ENCODE results near the gene RNF175. TPM values are rescaled to one million over a fixed set of nuclear protein-coding genes. Genes with fewer than 3 reads are reported as not detected.

RNF175 gene
- total and polyA plus RNA-seq, 4 donors, result 7.8 to 41.7 (median 32.9) TPM

GRCh38 chr4:153705743-153706468 lies 53.9 kb downstream of the RNF175 start:
- no peak overlapping the region for H3K4me3 ChIP-seq (ENCODE audit: low read depth, low read length)
- H3K9me3 ChIP-seq (ENCODE audit: control insufficient read depth, insufficient read depth, low read length), result no peaks in the 10 kb centered on the region
- H3K4me1 ChIP-seq (ENCODE audit: control insufficient read depth, insufficient read depth, low read length), result no peaks in the 10 kb centered on the region
- WGBS (ENCODE audit: insufficient coverage), result 100% methylated on average over 1 of the region's 2 CpGs
- no peaks in the 10 kb centered on the region for H3K27me3 ChIP-seq (ENCODE audit: control insufficient read depth, insufficient read depth, low read length)
- DNase-seq (ENCODE audit: low read depth in 4 of 6, low spot score in 6 of 6), result no peak
- H3K36me3 ChIP-seq (ENCODE audit: control insufficient read depth, insufficient read depth, low read length), result no peaks in the 10 kb centered on the region
- H3K27ac ChIP-seq (ENCODE audit: low read depth, low read length), result no peak overlapping the region

GRCh38 chr4:153704522-153704921 lies 55.3 kb downstream of the RNF175 start:
- 91% methylated on average over 6 of the region's 7 CpGs for WGBS (ENCODE audit: insufficient coverage)
- H3K4me3 ChIP-seq (ENCODE audit: low read depth, low read length), result no peak overlapping the region
- H3K4me1 ChIP-seq (ENCODE audit: control insufficient read depth, insufficient read depth, low read length), result no peaks in the 10 kb centered on the region
- H3K27me3 ChIP-seq (ENCODE audit: control insufficient read depth, insufficient read depth, low read length), result no peaks in the 10 kb centered on the region
- no peaks in the 10 kb centered on the region for H3K9me3 ChIP-seq (ENCODE audit: control insufficient read depth, insufficient read depth, low read length)
- no peak for DNase-seq (ENCODE audit: low read depth in 4 of 6, low spot score in 6 of 6)
- H3K36me3 ChIP-seq (ENCODE audit: control insufficient read depth, insufficient read depth, low read length), result no peaks in the 10 kb centered on the region
- H3K27ac ChIP-seq (ENCODE audit: low read depth, low read length), result no peak overlapping the region

GRCh38 chr4:153684971-153685371 lies 74.9 kb downstream of the RNF175 start:
- WGBS (ENCODE audit: insufficient coverage), result 3% methylated on average over 4 of the region's 9 CpGs
- Histone ChIP-seq H3K4me1 (ENCODE audit: control insufficient read depth, insufficient read depth, low read length) (peaks cover 14% of the 10 kb centered on the region), H3K36me3 (ENCODE audit: control insufficient read depth, insufficient read depth, low read length) (no peaks in the 10 kb centered on the region), H3K27me3 (ENCODE audit: control insufficient read depth, insufficient read depth, low read length) (peaks cover 31% of the 10 kb centered on the region), H3K9me3 (ENCODE audit: control insufficient read depth, insufficient read depth, low read length) (peaks cover 4% of the 10 kb centered on the region), H3K27ac (ENCODE audit: low read depth, low read length) (no peak overlapping the region), H3K4me3 (ENCODE audit: low read depth, low read length) (peak overlapping the region; percentile 42)
- peak in 1 of 6 donors; percentile 2 for DNase-seq (ENCODE audit: low read depth in 4 of 6, low spot score in 6 of 6)

- DNase-seq (ENCODE audit: low read depth in 4 of 6, low spot score in 6 of 6), result peak in 2 of 6 donors; percentile 33 to 44
- Histone ChIP-seq H3K4me3 (ENCODE audit: low read depth, low read length) (peak within 1 kb of the TSS; percentile 42), H3K27me3 (ENCODE audit: control insufficient read depth, insufficient read depth, low read length) (peaks cover 31% of the 10 kb centered on the region), H3K36me3 (ENCODE audit: control insufficient read depth, insufficient read depth, low read length) (no peaks in the 10 kb centered on the region), H3K9me3 (ENCODE audit: control insufficient read depth, insufficient read depth, low read length) (peaks cover 2% of the 10 kb centered on the region), H3K4me1 (ENCODE audit: control insufficient read depth, insufficient read depth, low read length) (peaks cover 14% of the 10 kb centered on the region), H3K27ac (ENCODE audit: low read depth, low read length) (no peak within 1 kb of the TSS)
- WGBS (ENCODE audit: insufficient coverage), result under 1% methylated on average over 75 of the region's 75 CpGs
These were observed 75.4 kb downstream of the RNF175 start, which contains the start of gene TLR2 for GRCh38 chr4:153684182-153684970. Gene TLR2 (plus strand): TSS chr4:153684280. CDS start chr4:153702908, 18,628 bp downstream.

- H3K36me3 ChIP-seq (ENCODE audit: control insufficient read depth, insufficient read depth, low read length), result no peaks in the 10 kb centered on the region
- 11% methylated on average over 27 of the region's 27 CpGs for WGBS (ENCODE audit: insufficient coverage)
- peaks cover 31% of the 10 kb centered on the region for H3K27me3 ChIP-seq (ENCODE audit: control insufficient read depth, insufficient read depth, low read length)
- H3K9me3 ChIP-seq (ENCODE audit: control insufficient read depth, insufficient read depth, low read length), result peaks cover 2% of the 10 kb centered on the region
- H3K27ac ChIP-seq (ENCODE audit: low read depth, low read length), result no peak overlapping the region
- H3K4me1 ChIP-seq (ENCODE audit: control insufficient read depth, insufficient read depth, low read length), result peaks cover 14% of the 10 kb centered on the region
- H3K4me3 ChIP-seq (ENCODE audit: low read depth, low read length), result peak overlapping the region; percentile 42
- no peak for DNase-seq (ENCODE audit: low read depth in 4 of 6, low spot score in 6 of 6)
These were observed 76.1 kb downstream of the RNF175 start for GRCh38 chr4:153683763-153684181.

GRCh38 chr4:153679486-153679885 lies 80.3 kb downstream of the RNF175 start:
- H3K4me1 ChIP-seq (ENCODE audit: control insufficient read depth, insufficient read depth, low read length), result peaks cover 8% of the 10 kb centered on the region
- H3K9me3 ChIP-seq (ENCODE audit: control insufficient read depth, insufficient read depth, low read length), result peaks cover 1% of the 10 kb centered on the region
- no peak overlapping the region for H3K4me3 ChIP-seq (ENCODE audit: low read depth, low read length)
- peaks cover 19% of the 10 kb centered on the region for H3K27me3 ChIP-seq (ENCODE audit: control insufficient read depth, insufficient read depth, low read length)
- DNase-seq (ENCODE audit: low read depth in 4 of 6, low spot score in 6 of 6), result no peak
- no peak overlapping the region for H3K27ac ChIP-seq (ENCODE audit: low read depth, low read length)
- whole genome bisulfite sequencing (ENCODE audit: insufficient coverage), result 77% methylated on average over 5 of the region's 6 CpGs
- H3K36me3 ChIP-seq (ENCODE audit: control insufficient read depth, insufficient read depth, low read length), result no peaks in the 10 kb centered on the region

GRCh38 chr4:153676984-153677383 lies 82.8 kb downstream of the RNF175 start:
- Histone ChIP-seq H3K27ac (ENCODE audit: low read depth, low read length) (no peak overlapping the region), H3K4me1 (ENCODE audit: control insufficient read depth, insufficient read depth, low read length) (no peaks in the 10 kb centered on the region), H3K27me3 (ENCODE audit: control insufficient read depth, insufficient read depth, low read length) (peaks cover 2% of the 10 kb centered on the region), H3K9me3 (ENCODE audit: control insufficient read depth, insufficient read depth, low read length) (peaks cover 1% of the 10 kb centered on the region), H3K4me3 (ENCODE audit: low read depth, low read length) (no peak overlapping the region), H3K36me3 (ENCODE audit: control insufficient read depth, insufficient read depth, low read length) (no peaks in the 10 kb centered on the region)
- no peak for DNase-seq (ENCODE audit: low read depth in 4 of 6, low spot score in 6 of 6)
- no CpG with 5 or more reads among the region's 1 CpG for WGBS (ENCODE audit: insufficient coverage)

GRCh38 chr4:153676486-153676885 lies 83.3 kb downstream of the RNF175 start:
- DNase-seq (ENCODE audit: low read depth in 4 of 6, low spot score in 6 of 6), result no peak

GRCh38 chr4:153669838-153670237 lies 90.0 kb downstream of the RNF175 start:
- WGBS (ENCODE audit: insufficient coverage), result no CpG with 5 or more reads among the region's 3 CpGs

More at GRCh38 chr4:153676486-153676885, 83.3 kb downstream of the RNF175 start:
- Histone ChIP-seq H3K4me1 (ENCODE audit: control insufficient read depth, insufficient read depth, low read length) (no peaks in the 10 kb centered on the region), H3K27me3 (ENCODE audit: control insufficient read depth, insufficient read depth, low read length) (no peaks in the 10 kb centered on the region), H3K4me3 (ENCODE audit: low read depth, low read length) (no peak overlapping the region), H3K27ac (ENCODE audit: low read depth, low read length) (no peak overlapping the region), H3K9me3 (ENCODE audit: control insufficient read depth, insufficient read depth, low read length) (peaks cover 1% of the 10 kb centered on the region), H3K36me3 (ENCODE audit: control insufficient read depth, insufficient read depth, low read length) (no peaks in the 10 kb centered on the region)
- 88% methylated on average over 2 of the region's 5 CpGs for WGBS (ENCODE audit: insufficient coverage)

More at GRCh38 chr4:153669838-153670237, 90.0 kb downstream of the RNF175 start:
- Histone ChIP-seq H3K27ac (ENCODE audit: low read depth, low read length) (no peak overlapping the region), H3K4me3 (ENCODE audit: low read depth, low read length) (no peak overlapping the region), H3K36me3 (ENCODE audit: control insufficient read depth, insufficient read depth, low read length) (no peaks in the 10 kb centered on the region), H3K4me1 (ENCODE audit: control insufficient read depth, insufficient read depth, low read length) (no peaks in the 10 kb centered on the region), H3K9me3 (ENCODE audit: control insufficient read depth, insufficient read depth, low read length) (peaks cover under 1% of the 10 kb centered on the region), H3K27me3 (ENCODE audit: control insufficient read depth, insufficient read depth, low read length) (no peaks in the 10 kb centered on the region)
- DNase-seq (ENCODE audit: low read depth in 4 of 6, low spot score in 6 of 6), result no peak
